ENCODE measurements around the gene PDE8A.
"Not testable (repeated sequence)": the region's sequence is repeated elsewhere in the genome, so short reads cannot be mapped to it uniquely, and the experiment has no call there.

PDE8A gene

GRCh38 chr15:85179700-85180099 lies 198.0 kb downstream of the PDE8A start:
- ChIA-PET CTCF (interaction anchor here (0.7 kb wide), 2 partner anchors 455 to 592 kb away, joined by 3 read pairs; no protein-coding TSS in a partner anchor), POLR2A (ENCODE audit: low non-redundant PET) (no interaction called here)
- H3K27ac ChIP-seq, result no peak overlapping the region
- no peak for DNase-seq (ENCODE audit: low spot score)
- no peak for TF ChIP-seq CTCF (conservative IDR thresholded peaks at IDR 0.05; ENCODE audit: low read depth)

GRCh38 chr15:85185350-85185749 lies 203.7 kb downstream of the PDE8A start:
- H3K27ac ChIP-seq; POLR2A ChIA-PET (ENCODE audit: low non-redundant PET); CTCF ChIA-PET; DNase-seq (ENCODE audit: low spot score): not testable (repeated sequence)

- CTCF ChIA-PET; H3K27ac ChIP-seq; DNase-seq (ENCODE audit: low spot score); POLR2A ChIA-PET (ENCODE audit: low non-redundant PET): not testable (repeated sequence)
Observed at GRCh38 chr15:85188171-85188577, 206.5 kb downstream of the PDE8A start.
